Measurements from ENCODE around the gene WDR55.
"Not testable (repeated sequence)": the region's sequence is repeated elsewhere in the genome, so short reads cannot be mapped to it uniquely, and the experiment has no call there.

WDR55 gene, protein sequence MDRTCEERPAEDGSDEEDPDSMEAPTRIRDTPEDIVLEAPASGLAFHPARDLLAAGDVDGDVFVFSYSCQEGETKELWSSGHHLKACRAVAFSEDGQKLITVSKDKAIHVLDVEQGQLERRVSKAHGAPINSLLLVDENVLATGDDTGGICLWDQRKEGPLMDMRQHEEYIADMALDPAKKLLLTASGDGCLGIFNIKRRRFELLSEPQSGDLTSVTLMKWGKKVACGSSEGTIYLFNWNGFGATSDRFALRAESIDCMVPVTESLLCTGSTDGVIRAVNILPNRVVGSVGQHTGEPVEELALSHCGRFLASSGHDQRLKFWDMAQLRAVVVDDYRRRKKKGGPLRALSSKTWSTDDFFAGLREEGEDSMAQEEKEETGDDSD

DNA sequence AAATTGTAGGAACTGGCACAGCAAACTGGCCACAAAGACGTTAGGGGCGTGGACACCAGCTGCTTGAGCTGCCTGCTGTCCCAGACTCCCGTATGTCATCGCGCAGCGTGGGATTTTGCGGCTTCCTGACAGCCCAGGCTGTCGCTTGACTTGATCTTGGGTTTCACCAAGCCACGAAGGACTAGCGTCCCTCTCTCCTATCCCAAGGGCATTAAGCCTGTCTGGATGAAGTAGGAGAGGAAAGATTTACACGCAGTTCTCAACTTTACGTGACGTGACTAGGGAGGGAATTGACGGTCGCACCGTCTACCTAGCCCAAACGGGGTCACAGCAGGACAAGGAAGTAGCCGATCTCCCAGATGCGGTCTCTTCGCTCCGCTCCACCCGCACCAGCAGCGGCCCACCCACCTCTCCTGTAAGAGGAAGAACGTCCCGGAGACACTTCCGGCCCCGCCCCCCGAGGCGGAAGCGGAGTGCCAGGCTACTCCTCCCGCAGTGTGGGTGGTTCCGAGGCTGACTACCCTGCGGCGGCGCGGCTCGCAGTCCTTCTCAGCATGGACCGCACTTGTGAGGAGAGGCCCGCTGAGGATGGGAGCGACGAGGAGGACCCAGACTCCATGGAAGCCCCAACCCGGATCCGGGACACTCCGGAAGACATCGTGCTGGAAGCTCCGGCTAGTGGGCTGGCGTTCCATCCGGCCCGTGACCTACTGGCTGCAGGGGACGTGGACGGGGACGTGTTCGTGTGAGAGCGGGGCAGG is at the start of gene WDR55:
WDR55 (plus strand) TSS at position 546 of the 761 bp plus-strand sequence; CDS start at position 555, 9 bp downstream.
- DNase-seq, result peak; percentile 51

DNA sequence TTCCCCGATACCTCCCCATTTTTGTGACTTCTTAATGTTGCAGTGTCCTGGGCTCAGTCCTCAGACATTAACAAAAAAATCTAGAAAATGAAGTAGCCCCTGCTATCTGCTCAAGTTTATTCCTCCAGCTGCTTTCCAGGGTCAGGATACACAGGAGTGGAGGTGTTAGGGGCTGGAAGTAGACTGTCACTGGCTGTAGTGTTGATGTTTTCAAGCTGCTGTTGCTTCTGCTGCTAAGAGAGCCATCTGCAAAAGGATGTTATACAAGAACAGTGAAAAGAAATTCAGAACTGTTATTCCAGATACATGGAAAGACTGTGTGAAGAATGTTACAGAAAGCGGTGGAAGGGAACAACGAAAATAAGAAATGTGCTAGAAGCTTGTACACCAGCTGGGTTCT is 42.4 kb upstream of the WDR55 start:
- no peak for DNase-seq

- DNase-seq, result not testable (repeated sequence)
These were observed 41.6 kb upstream of the WDR55 start for GRCh38 chr5:140623061-140623460.

- not testable (repeated sequence) for DNase-seq
These were observed 39.8 kb upstream of the WDR55 start for GRCh38 chr5:140624886-140625285.

DNA sequence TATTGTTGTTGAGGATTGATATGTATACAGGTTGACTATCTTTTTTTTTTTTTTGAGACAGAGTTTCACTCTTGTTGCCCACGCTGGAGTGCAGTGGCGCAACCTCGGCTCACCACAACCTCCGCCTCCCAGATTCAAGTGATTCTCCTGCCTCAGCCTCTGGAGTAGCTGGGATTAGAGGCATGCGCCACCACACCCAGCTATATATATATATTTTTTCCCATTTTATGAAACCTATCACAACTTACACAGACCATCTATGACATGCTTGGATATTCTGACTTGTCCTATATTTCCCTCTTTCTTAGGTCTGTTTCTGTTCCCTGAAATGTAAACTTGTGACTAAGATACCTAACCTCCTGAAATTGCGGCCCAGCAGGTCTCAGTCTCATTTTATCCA is 36.7 kb upstream of the WDR55 start:
- DNase-seq, result no peak

DNA sequence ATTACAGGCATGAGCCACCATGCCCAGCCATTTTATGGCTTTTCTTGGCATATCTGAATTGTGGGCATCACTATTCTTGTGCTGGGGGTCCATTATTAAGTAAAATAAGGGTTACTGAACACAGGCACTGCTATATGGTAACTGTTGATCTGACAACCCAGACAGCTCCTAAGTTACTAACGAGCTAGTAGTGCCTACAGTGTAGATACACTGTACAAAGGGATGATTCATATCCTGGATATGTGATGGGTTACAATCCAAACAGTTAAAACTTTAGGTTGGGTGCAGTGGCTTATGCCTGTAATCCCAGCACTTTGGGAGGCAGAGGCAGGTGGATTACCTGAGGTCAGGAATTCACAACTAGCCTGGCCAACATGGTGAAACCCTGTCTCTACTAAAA is 36.0 kb upstream of the WDR55 start:
- DNase-seq, result no peak

- no peak for DNase-seq
These were observed 34.2 kb upstream of the WDR55 start for GRCh38 chr5:140630292-140631035.

- no peak for DNase-seq
These were observed 33.7 kb upstream of the WDR55 start for GRCh38 chr5:140631036-140631417.

DNA sequence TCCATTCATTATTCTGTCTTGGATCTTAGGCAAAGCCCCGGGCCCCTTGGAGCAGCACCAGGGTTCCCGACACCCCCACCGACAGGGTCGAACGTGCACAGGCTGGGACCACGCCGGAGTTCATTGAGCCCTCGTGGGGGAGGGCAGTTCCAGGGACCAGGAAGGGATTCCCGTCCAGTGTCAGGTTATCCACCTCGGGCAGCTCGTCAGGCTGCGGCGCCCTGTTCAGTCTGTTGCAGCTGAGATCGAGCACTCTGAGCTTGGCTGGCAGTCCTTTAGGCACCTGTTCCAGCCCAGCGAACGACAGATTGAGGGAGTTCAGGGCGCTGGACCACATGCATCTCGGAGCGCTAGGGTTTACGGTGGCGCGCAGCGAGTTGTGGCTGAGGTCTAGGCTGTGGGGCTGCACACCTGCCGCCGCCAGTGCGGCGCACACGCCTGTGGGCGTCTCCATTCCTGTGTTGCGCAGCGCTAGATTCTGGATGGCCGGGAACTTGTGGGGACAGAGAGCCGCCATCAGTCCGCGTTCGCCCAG is 32.8 kb upstream of the WDR55 start:
- DNase-seq, result peak; percentile 14

DNA sequence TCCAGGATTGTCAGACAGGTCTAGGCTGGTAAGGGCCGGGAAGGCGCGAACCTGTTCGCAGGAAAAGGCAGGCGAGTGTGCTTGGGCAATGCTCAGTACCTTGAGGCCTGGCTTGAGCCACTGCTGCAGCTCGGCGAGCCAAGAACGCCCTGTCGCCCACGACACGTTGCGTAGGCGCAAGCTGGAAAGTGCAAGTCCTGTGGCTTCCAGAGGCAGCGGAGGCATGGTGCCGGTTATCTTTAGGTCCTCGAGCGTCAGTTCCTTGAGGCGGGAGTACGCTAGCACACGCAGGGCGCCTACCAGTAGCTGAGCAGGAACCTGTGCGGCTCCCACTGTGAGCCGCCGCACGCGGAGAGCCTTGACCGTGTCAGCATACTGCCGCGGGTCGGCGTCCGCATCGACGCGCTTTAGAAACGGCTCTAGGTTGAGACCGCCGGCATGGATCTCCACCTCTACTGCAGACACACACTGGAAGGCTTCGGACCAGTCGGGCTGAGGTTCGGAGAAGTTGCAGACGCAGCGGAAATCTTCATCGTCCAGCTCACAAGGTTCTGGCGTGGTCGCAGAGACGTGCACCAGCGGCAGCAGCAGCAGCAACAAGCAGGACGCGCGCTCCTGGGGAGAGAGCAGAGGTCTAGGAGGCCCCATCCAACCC is 32.2 kb upstream of the WDR55 start:
- peak; percentile 13 for DNase-seq

- DNase-seq, result no peak
These were observed 31.7 kb upstream of the WDR55 start, which contains the start of gene CD14 for GRCh38 chr5:140633021-140633471. Gene CD14 (minus strand): TSS chr5:140633175. CDS start chr5:140633071, 104 bp downstream.

DNA sequence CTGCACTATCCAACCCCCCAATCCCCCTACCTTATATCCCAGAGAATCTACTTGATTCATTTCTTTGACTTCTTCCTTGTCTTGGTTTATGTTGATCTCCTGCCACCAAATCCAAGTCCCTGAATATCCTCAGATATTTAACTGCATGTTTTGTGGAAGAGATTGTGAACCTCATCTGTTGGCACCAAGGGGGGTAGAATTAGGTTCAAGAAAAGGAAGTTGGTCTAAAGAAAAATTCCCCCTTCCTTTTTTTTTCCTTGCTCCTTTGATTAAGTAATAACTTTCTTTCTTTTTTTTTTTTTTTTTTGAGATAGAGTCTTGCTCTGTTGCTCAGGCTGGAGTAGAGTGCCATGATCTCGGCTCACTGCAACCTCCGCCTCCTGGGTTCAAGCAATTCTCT is 31.2 kb upstream of the WDR55 start:
- DNase-seq, result no peak

DNA sequence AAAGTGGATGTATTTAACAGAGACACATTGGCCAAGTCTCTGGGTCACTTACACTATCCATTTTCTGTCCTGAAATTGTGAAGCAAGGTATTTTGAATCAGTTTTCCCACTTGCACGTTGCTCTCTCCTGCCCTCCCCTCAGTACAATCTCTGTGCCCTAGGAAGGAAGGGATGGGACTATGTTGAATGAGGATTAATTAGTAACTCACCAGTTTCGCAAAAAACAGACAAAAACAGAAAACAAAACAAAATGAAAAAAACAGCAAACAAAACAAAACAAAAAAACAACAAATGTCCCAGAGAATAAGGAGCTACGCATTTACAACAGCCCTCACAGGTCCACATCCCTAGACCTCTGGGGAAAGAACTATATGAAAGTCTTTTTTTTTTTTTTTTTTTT is 30.6 kb upstream of the WDR55 start:
- DNase-seq, result no peak

DNA sequence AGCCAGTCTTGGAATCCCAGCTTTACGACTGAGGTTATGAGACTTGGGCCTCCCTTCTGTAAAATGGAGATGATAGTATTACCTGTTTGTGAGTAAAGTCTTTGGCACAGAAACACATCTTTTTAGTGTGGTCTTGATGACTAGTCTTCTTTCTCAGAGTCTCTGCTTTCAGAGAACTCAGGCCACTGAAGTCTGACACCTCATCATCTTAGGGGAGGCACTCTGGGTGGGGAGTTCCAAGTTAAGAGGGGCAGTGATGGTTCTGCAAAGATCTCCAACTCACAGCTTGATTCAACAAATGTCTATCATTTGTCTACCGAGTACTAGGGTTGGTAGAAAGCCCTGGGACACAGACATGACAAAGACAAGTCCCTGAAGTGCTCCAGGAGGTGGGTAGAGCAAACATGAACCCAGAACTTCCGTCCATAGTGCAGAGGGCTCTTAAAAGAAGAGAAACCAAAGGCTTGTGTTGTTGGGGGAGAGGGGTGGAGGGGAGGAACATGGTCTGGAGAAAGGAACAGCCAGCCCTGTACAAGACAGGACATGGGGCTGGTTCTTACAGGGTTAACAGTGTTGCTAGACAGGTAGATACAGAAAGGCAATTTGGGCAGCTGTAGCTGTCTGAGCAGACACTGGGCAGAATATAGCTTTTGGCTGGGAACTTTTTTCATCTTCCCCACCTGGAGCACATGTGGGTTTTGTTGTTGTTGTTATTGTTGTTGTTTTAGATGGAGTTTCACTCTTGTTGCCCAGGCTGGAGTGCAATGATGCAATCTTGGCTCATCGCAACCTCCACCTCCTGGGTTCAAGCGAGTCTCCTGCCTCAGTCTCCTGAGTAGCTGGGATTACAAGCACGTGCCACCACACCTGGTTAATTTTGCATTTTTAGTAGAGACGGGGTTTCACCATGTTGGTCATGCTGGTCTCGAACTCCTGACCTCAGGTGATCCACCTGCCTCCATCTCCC is 29.1 kb upstream of the WDR55 start:
- no peak for DNase-seq

DNA sequence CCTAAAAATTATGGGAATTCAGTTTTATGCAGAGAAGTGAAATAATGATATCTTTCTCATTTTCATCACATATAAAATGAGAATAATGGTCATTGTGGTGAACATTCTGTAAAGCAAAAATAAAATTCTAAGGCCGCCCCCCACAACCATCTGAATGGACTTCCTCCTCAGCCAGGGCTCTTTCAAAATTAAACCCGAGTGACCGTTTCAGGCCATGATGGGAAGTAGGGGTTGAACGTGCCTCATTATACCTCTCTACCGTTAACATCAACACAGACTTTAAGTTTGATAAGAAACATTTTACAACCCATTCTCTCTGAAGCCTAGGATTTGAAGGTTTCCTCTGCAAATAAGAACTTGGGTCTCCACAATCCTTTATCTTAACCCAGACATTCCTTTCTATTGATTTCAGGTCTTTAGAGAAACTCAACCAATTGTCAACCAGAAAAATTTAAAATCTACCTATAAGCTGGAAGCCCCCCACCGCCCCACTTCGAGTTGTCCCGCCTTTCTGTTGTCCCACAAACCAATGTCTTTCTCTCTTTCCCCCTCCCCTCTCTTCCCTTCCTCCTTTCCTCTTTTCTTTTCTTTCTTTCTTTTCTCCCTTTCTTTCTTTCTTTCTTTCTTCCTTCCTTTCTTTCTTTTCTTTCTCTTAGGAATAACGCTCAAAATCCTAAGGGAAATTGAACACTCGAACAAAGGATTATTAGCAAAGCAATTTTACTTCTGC is 27.2 kb upstream of the WDR55 start:
- no peak for DNase-seq

DNA sequence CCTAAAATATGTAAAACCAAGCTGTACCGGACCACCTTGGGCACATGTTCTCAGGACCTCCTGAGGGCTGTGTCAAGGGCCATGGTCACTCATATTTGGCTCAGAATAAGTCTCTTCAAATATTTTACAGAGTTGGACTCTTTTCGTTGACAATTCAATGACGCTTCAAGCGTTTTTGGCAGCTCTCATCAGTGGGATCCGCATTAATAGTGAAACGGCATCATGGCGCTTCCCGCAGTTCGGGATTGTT is 25.9 kb upstream of the WDR55 start:
- peak; percentile 22 for DNase-seq

GRCh38 chr5:140639148-140639981 is 25.3 kb upstream of the WDR55 start, which contains the start of gene TMCO6:
Gene TMCO6 (plus strand): TSS chr5:140639451. CDS start chr5:140639528, 77 bp downstream.
- peak; percentile 77 for DNase-seq

GRCh38 chr5:140641716-140642115 is 23.0 kb upstream of the WDR55 start:
- no peak for DNase-seq

DNA sequence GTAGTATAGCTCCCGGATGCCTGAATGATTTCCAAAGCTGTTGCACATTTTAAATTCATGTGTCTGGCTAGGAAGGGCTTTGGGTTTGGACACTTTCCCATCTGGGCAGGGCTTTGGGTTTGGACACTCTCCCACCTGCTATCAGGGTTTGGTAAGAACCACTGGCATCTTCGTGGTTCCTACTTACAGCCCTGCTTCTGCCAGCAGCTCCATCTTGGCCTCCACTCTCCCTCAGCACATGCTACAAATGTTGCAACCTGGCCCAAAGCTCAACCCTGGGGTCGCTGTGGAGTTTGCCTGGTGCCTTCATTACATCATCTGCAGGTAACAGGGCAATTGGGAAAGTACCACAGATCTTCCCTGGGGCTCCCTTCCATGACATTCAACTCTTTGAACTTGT is 22.0 kb upstream of the WDR55 start:
- DNase-seq, result no peak

GRCh38 chr5:140647042-140647419 is 17.7 kb upstream of the WDR55 start:
- no peak for DNase-seq

Data from DMS79 treated with DMSO at 0.1 percent for 48 hours (cell line).